NCI-H2081 treated with DMSO at 0.1 percent for 48 hours (cell line): ENCODE results near the gene PYROXD2.
"Not testable (repeated sequence)": the region's sequence is repeated elsewhere in the genome, so short reads cannot be mapped to it uniquely, and the experiment has no call there.

Experiments
- DNase-seq: peaks from one replicate; lab custom pipeline; 2025; lab: John Stamatoyannopoulos, UW

PYROXD2 gene

GRCh38 chr10:98365406-98366061 is 49.4 kb downstream of the PYROXD2 start:
- DNase-seq: no peak

- DNase-seq: no peak
Observed at GRCh38 chr10:98364432-98365102, 50.4 kb downstream of the PYROXD2 start.

GRCh38 chr10:98363220-98363619 is 51.8 kb downstream of the PYROXD2 start:
- DNase-seq: no peak

DNA sequence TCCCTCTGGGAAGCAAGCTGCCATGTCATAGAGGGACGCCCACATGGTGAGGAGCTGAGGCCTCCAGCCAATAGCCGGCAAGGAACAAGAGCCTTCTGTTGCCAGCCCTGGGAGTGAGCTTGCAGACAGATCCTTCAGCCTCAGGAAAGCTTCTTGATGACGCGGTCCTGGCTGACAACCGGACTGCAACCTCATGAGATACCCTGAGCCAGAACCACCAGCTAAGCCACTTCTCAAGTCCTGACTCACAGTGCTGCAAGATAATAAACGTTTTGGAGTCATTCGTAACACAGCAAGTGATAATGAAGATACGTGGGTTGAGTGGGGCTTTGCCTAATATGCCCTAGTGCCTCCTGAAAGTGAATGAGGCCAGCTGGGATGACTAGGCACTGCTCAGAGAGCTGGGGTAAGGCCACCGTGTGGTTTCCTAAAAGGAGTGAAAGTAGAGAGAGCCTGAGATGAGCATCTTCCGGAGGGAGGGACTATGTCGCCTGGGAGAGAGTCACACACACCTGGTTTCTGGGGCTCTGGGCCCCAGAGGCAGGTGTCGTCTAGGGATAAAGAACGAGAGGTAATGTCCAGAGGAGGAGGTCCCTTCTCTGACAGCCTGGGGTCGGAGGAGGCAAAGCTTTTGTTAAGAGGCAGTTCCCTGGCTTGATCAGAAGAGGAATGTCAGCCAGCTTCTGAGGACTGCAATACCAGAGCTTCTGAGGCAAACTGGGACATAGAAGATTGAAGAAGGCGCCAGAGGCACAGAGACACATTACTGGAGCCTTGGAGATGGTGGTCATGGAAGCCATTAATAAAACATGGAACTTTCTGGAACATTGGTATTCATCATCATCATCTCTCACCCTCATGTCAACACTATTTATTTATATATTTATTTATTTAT is 53.6 kb downstream of the PYROXD2 start:
- no peak for DNase-seq

DNA sequence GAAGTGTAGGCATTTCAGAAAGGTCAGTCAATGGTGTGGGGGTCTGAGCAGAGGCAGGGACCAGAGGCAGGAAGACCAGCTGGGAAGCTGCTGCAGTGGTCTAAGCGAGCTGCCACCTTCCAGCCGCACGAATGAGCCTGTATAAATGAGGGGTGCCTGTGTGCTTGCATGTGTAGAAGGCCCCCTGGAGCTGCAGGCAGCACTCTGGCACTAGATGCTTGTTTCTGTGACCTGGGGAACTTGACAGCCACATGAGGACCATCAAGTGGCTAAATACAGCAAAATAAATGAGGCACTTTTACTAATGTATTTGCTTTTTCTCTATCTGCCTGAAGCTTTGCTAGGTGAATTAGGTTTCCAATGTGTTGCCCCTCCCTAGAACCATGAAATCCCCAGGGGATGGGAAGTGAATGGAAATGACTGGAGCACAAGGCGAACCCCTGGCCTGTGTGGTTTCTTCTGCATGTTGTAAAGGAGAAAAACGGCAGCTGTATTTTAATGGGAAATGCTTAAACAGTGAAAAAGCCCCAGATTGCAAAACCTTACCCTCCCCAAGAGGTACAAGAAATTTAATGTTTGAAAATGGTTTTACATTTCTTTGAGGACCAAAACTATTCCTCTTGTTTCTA is 57.7 kb downstream of the PYROXD2 start:
- DNase-seq: peak; percentile 10

DNA sequence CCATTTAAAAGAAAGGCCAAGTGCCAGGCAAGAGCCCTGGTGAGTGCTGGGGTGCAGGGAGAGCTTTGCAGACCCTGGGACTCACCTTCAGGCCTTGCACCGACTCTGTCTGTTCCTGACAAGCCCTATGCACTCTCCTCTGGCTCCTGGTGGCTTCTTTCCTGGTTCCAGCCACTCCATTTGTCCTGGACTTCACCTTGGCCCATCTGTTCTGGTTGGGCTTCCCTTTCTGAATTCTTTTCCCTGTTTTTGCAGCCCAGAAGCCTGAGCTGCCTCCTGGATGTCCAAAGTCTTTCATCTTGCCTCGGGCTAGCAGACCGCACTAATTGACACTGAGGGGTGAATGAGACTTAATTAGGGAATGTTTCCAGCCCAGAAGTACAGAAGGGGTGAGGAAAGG is 60.5 kb downstream of the PYROXD2 start:
- DNase-seq: no peak

- DNase-seq: no peak
Observed at GRCh38 chr10:98353170-98353569, 61.8 kb downstream of the PYROXD2 start.

DNA sequence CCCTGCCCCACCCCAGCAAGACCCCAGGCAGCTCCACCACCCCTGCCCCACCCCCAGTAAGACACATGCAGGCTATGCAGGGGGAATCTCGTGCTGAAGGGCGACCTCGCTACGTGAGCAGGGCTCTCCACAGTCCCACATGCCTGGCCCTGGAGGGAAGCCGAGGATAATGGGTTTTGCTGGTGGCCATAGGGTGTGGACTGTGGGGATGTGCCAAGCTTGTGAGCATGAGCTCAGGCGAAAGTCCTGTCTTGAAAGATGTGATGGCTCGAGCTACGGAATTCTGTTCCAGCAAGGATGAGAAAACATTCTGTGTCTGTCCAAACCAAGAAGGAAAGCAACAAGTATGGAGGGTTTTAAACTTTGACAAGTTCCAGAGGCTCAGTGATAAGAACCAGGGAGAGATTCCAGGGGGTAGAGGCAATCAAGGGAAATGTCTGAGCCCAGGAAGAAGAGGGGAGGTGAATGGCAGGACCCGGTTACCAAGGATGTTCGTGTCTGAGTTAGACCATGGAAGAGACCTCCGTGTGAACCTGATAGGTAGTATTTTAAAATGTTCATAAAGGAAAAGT is 63.1 kb downstream of the PYROXD2 start:
- no peak for DNase-seq

DNA sequence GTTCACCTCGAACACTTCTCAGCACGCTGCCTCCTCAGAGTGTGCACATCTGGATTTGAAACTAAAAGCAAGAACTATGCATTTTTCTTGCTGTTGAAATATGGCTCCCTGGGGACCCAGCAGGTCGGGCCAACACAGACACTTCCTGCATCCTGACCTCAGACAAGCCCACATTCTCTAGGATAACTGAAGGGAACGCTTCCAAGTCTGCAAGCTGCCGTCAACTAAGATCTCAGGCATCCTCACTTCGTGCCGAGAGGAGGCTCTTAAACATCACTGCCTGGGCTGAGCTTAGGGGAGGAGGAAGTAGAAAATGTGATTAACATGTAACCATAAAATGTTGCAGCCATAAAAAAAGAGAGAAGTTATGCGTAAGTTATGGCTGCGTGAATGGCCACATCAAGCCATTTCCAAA is 65.5 kb downstream of the PYROXD2 start:
- no peak for DNase-seq

GRCh38 chr10:98346847-98347246 is 68.1 kb downstream of the PYROXD2 start:
- DNase-seq: no peak

GRCh38 chr10:98344589-98345038 is 70.4 kb downstream of the PYROXD2 start:
- no peak for DNase-seq

DNA sequence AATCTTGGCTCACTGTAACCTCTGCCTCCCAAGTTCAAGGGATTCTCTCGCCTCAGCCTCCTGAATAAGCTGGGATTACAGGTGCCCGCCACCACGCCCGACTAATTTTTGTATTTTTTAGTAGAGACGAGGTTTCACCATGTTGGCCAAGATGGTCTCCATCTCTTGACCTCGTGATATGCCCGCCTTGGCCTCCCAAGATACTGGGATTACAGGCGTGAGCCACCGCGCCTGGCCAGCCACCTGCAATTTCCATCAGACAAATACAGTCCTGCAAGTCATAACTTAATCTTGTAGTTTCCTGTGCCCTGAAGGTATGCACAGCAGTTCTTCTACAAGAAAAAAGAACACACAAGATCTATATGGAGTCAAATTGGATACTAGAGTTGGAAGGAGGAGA is 73.3 kb downstream of the PYROXD2 start:
- DNase-seq: not testable (repeated sequence)

GRCh38 chr10:98340940-98341310 is 74.1 kb downstream of the PYROXD2 start:
- no peak for DNase-seq

- DNase-seq: no peak
Observed at GRCh38 chr10:98340261-98340939, 74.6 kb downstream of the PYROXD2 start.

DNA sequence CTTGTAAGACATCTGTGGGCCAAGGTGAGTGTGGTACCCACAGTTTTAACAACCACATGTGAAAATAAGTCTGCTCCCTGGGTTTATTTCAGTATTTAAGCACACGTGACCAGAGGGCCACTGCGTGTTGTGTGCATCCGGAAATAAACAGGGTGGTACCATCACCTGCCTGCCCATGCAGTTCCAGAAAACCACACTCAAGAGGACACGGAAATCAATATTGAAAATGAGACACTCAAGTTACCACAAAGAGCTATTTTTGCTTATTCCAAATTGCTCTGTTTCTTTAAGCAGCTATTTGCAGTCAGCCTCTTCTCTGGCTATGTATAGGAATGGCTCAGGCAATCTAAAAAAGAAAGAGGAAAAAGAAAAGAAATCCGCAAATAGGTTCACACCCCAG is 75.2 kb downstream of the PYROXD2 start:
- DNase-seq: no peak

GRCh38 chr10:98338896-98339295 is 76.1 kb downstream of the PYROXD2 start:
- no peak for DNase-seq

DNA sequence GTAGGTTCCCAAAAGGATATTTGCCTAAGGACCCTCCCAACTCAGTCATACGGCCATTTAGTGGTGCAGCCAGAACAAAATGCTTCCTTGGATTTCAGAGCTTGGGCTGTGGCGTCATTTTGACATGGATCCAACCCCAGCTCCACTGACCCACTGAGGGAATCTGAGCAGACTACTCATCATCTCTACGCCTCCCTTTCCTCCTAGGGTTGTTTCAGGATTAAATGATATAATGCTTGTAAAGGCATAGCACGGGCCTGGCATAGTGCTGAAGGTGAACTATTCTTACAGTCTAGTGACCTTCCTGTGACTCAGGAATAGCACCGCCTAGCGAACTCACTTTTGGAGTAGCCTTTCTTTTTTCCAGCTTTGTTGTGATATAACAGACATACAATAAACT is 76.7 kb downstream of the PYROXD2 start:
- no peak for DNase-seq

DNA sequence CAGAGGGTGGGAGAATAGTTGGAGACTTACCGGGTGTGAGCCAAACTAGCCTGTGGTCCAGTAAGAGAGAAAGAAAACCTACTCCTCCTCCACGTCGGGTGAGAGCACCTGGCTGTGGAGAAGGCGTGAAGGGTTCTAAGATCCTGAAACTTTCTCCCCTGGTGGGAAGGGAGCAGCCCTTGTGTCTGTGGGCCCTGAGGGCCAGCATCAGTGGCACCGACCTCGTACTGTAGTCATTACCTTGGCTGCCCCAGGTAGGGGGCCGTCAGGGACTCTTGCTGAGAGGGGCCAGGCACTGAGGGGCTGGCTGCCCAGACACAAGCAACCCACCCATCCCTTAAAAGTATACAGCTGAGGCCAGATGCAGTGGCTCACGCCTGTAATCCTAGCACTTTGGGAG is 77.5 kb downstream of the PYROXD2 start:
- DNase-seq: no peak
